ENCODE results near the gene CHD9.

GRCh38 chr16:53112015-53112414 lies 57.2 kb downstream of the CHD9 start:
- TF ChIP-seq CTCF (conservative IDR thresholded peaks at IDR 0.05) (no peak), ZFX (IDR thresholded peaks at IDR 0.05) (no peak)

Data from C4-2B (cell line).